ENCODE data around the gene SLC15A2.

- TF ChIP-seq CTCF (IDR thresholded peaks at IDR 0.05; ENCODE audit: low read depth, low read length) (no peak), MYC (IDR thresholded peaks at IDR 0.05; ENCODE audit: low read depth, low read length) (no peak), POLR2A (IDR thresholded peaks at IDR 0.05; ENCODE audit: extremely low read depth, insufficient read length) (no peak)
Measured at GRCh38 chr3:121914081-121914998, 20.1 kb downstream of the SLC15A2 start.

Measured in NB4 (cell line).